Measurements from ENCODE around the gene CTDSPL.

Gene CTDSPL

GRCh38 chr3:38019658-38020341 is 158.1 kb downstream of the CTDSPL start:
- DNase-seq (ENCODE audit: low read depth) = no peak
- TF ChIP-seq, protein P1, sequence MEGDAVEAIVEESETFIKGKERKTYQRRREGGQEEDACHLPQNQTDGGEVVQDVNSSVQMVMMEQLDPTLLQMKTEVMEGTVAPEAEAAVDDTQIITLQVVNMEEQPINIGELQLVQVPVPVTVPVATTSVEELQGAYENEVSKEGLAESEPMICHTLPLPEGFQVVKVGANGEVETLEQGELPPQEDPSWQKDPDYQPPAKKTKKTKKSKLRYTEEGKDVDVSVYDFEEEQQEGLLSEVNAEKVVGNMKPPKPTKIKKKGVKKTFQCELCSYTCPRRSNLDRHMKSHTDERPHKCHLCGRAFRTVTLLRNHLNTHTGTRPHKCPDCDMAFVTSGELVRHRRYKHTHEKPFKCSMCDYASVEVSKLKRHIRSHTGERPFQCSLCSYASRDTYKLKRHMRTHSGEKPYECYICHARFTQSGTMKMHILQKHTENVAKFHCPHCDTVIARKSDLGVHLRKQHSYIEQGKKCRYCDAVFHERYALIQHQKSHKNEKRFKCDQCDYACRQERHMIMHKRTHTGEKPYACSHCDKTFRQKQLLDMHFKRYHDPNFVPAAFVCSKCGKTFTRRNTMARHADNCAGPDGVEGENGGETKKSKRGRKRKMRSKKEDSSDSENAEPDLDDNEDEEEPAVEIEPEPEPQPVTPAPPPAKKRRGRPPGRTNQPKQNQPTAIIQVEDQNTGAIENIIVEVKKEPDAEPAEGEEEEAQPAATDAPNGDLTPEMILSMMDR (conservative IDR thresholded peaks at IDR 0.05; ENCODE audit: low read depth, low read length) = no peak
- no peak overlapping the region for H3K4me3 ChIP-seq (ENCODE audit: low read depth, low read length)

DNA sequence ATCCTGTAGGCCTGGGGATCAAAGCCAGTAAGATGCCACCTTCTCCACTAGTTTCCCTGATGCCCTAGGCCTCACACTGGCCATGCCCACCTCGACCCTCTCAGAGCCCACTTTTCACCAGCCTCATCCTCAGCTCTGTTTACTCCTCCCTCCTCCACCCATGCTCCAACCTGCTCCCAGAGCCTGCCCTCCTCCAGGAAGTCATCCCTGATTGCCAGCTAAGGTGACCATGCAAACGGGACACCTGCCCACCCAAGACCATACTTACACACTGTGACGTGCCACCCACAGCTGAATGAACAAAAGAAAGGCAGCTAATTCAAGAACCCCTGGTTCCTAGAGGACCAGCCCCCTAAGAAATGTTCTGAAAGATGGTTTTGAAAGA is 158.7 kb downstream of the CTDSPL start:
- H3K4me3 ChIP-seq (ENCODE audit: low read depth, low read length) = no peak overlapping the region
- no peak for DNase-seq (ENCODE audit: low read depth)
- TF ChIP-seq, protein P1 (conservative IDR thresholded peaks at IDR 0.05; ENCODE audit: low read depth, low read length) = no peak

DNA sequence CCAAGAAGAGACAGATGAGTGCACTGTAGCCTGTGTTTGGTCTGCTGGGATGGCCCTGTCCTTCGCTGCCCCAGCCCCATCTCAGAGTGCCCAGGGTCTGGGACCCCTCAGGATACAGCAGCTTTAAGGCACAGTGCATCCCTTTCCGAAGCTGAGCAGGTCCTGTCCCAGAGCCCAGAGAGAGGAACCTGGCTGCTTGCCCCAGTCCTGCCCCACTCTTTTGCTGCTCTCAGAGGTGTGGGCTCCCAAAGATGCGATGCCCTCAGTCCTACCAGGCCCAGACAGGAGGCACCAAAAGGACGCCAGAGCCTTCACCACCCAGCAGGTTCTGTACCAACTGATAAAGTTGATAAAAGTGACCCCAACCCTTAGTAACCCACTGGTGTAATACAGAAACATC is 159.5 kb downstream of the CTDSPL start:
- no peak overlapping the region for H3K4me3 ChIP-seq (ENCODE audit: low read depth, low read length)
- TF ChIP-seq, protein P1 (conservative IDR thresholded peaks at IDR 0.05; ENCODE audit: low read depth, low read length) = no peak
- DNase-seq (ENCODE audit: low read depth) = no peak

DNA sequence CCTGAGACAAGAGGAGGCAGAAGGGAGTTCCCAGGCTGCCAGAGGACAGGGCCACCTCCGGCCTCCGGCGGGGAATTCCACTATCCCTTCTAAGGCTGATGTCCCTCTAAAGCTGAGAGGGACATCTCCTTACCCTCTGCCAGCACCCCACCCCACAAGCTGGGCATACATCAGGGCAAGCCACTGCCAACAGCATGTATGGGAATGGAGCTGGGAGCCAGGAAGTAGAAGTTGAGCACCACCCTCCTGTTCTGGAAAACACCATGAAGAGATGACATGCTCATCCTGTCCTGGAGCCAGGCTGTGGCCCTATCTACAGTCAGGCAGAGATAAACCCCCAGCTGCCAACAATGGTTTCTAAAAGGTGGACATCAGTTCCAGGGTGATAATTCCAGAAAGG is 160.6 kb downstream of the CTDSPL start:
- DNase-seq (ENCODE audit: low read depth) = no peak
- no peak overlapping the region for H3K4me3 ChIP-seq (ENCODE audit: low read depth, low read length)
- TF ChIP-seq, protein P1 (conservative IDR thresholded peaks at IDR 0.05; ENCODE audit: low read depth, low read length) = no peak

- TF ChIP-seq, protein P1 (conservative IDR thresholded peaks at IDR 0.05; ENCODE audit: low read depth, low read length) = no peak
- no peak overlapping the region for H3K4me3 ChIP-seq (ENCODE audit: low read depth, low read length)
- no peak for DNase-seq (ENCODE audit: low read depth)
Observed at GRCh38 chr3:38022896-38023709, 161.4 kb downstream of the CTDSPL start.

- no peak for DNase-seq (ENCODE audit: low read depth)
- TF ChIP-seq, protein P1 (conservative IDR thresholded peaks at IDR 0.05; ENCODE audit: low read depth, low read length) = no peak
- H3K4me3 ChIP-seq (ENCODE audit: low read depth, low read length) = no peak overlapping the region
Observed at GRCh38 chr3:38026856-38027255, 165.2 kb downstream of the CTDSPL start.

All from choroid plexus epithelial cell (primary cell).